Epithelial cell of proximal tubule (primary cell): ENCODE measurements around the gene ZAP70. TPM values are rescaled to one million over a fixed set of nuclear protein-coding genes. Genes with fewer than 3 reads are reported as not detected.

ENCODE experiments used
- DNase-seq: peaks from one replicate; pipeline ENCODE4 v3.0.0-alpha.2; 2011; ENCODE audit warnings: low read depth
- H3K4me3 ChIP-seq: 2 replicates; pipeline ENCODE4 v1.5.1; 2011; ENCODE audit warnings: low read depth, mild to moderate bottlenecking, low read length
- total RNA-seq: library from RNA; depleted of rRNA; stranded (reverse); fragments of >200 nt; gene quantifications from 2 replicates; pipeline ENCODE4 v1.2.3, GENCODE V29; 2015
- TF ChIP-seq, protein P1 (sequence below): conservative IDR thresholded peaks from 2 replicates; pipeline ENCODE4 v1.5.1; 2012; ENCODE audit warnings: low read depth, mild to moderate bottlenecking, low read length

Gene ZAP70
- total RNA-seq, 1 donor from 2014 or later, result not detected

DNA sequence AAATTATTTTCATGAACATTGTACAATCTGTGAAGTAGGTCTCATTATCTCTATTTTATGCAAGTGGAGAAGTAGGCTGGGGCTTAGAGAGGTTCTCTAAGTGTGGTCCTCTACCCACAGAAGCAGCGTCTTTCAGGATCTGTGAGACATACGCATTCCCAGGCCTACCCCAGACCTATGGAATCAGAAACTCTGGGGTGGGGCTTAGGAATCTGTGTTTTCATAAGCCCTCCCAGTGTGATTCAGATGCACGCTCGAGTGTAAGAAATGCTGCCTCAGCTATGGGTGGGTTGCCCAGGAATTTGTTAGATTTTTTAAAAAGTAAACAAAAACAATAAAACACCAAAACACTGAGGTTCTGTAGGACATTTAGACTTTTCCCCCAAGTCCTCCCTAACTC lies 14.8 kb upstream of the ZAP70 start:
- TF ChIP-seq, protein P1, sequence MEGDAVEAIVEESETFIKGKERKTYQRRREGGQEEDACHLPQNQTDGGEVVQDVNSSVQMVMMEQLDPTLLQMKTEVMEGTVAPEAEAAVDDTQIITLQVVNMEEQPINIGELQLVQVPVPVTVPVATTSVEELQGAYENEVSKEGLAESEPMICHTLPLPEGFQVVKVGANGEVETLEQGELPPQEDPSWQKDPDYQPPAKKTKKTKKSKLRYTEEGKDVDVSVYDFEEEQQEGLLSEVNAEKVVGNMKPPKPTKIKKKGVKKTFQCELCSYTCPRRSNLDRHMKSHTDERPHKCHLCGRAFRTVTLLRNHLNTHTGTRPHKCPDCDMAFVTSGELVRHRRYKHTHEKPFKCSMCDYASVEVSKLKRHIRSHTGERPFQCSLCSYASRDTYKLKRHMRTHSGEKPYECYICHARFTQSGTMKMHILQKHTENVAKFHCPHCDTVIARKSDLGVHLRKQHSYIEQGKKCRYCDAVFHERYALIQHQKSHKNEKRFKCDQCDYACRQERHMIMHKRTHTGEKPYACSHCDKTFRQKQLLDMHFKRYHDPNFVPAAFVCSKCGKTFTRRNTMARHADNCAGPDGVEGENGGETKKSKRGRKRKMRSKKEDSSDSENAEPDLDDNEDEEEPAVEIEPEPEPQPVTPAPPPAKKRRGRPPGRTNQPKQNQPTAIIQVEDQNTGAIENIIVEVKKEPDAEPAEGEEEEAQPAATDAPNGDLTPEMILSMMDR, result no peak
- no peak overlapping the region for H3K4me3 ChIP-seq
- DNase-seq, result no peak

DNA sequence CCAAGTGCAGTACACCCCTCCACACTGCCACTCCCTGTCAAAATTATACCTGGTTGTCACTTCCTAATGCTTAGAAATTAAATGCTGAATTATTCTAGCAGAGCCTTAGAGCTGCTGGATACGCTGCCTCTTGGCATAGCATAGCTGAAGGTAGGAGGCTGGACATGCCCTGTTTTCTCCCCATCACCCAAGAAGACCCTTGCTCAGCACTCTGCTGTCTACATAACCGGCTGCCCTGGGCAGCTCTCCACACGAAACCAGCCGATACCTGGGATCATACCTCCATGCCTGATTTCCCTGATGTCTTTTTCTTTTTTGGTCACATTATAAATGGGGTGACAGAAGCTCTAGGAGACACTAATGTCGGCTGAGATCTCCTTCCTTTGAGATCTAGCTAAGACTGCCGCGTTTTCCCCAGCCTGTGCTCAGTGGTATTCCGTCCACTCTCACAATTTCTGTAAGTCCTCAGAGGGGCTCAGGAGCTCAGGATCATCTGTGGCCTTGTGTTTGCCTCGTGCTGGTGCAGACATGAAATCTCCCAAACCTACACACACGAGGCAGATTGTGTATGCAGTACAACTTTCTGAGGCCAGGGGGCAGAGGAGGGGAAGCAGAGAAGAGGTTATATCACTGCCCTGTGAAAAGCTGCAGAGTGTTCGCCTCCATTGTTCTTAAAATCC lies 13.5 kb upstream of the ZAP70 start:
- DNase-seq, result no peak
- TF ChIP-seq, protein P1, result peak; percentile 78
- no peak overlapping the region for H3K4me3 ChIP-seq

DNA sequence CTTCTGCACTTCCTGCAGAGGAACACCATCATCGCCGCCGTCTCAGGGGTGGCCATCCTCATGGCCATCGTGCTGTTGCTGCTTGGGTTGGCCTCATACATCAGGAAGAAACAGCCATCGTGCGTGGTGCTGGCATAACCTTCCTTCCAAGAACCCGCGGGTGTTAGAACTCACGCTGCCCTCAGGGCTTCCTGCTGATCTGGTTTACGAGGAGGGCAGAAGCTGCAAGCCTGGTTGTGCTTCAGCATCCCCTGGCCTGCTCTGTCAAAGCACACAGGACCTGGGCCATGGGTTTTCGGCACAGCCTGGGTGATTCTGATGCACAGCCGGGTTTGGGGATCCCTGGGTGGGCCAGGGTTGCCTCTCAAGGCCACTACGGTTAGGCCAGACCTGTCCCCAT lies 12.2 kb upstream of the ZAP70 start:
- DNase-seq, result no peak

DNA sequence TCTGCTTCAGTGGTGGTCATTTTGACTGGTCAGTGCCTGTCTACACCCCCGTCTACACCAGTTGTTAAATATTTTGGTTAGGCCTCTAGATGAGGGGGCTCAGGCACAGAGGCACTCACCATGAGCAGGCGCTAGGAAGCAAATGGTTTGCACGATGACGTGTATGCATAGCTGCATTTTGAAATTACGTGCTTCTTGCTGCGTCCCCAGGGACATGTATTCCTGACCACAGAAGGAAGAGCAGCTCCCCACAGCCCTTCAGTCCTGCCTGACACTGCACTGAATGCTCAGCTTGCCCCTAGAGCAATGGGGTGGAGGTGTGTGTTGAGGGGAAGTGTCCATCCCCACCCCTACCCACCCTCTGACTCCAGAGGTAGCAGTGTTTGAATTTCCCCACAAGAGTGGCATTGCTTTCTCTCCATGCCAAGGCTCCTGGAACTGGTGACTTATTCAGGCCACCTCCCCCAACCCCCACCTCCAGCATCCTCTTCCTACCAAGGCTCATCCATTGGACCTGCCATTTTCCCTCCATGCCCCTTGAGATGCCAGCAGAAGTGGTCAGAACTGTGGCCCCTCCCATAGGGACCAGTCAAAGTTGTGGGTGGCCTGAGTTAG lies 11.4 kb upstream of the ZAP70 start:
- no peak for DNase-seq
- H3K4me3 ChIP-seq, result no peak overlapping the region
- TF ChIP-seq, protein P1, result no peak

More for the DNA sequence above, 12.2 kb upstream of the ZAP70 start:
- H3K4me3 ChIP-seq, result no peak overlapping the region
- TF ChIP-seq, protein P1, result no peak

DNA sequence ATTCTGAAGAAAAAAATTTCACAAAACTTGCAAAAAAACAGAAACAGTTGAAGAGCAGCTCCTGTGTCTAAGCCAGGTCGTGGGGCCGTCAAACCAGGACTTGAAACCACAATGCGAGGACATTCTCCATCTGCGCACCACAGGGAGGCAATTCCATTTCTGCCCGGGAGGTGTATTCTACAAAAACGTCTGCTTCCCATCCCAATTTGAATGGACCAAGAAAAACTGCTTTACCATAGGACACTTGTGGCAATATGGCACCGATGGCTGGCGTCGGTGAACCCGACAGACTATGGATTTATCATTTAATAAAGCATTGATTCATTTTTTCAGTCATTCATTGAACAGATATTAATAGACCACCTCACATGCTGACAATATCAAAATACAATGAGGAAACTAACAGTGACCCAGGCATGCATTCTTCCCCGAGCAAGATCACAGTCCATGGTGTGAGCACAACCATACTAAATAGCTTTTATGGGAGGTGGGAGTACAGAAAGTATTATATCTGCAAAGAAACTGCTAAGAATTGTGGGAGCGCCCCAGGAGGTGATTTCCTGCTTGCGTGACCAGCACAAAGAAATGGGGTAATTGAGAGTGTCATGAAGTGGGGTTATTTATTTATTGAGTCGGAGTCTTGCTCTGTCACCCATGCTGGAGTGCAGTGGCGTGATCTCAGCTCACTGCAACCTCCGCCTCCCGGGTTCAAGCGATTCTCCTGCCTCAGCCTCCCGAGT lies 10.5 kb upstream of the ZAP70 start:
- TF ChIP-seq, protein P1, result no peak
- no peak for DNase-seq
- H3K4me3 ChIP-seq, result no peak overlapping the region

DNA sequence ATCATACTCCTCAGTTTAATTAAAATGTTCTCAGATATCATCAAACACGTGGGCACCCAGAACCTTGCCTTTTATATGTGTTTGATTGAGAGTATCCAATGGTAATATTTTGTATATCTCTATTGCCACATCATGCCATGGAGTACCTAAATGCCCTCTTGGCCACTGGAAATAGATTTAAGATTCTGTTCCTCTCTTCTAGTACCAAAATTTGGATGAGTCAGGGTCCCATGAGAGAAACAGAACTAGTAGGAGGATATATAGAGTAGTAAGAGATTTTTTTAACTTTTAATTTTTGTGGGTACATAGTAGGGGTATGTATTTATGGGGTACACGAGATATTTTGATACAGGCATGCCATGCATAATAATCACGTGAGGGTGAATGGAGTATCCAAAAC lies 9.6 kb upstream of the ZAP70 start:
- DNase-seq, result no peak
- TF ChIP-seq, protein P1, result no peak
- no peak overlapping the region for H3K4me3 ChIP-seq
